PC-3 (cell line): ENCODE data around the gene UMODL1.

Experiments used
- CTCF ChIP-seq: fragments of 300-600 bp; sonication (generic); conservative IDR thresholded peaks from 2 replicates; pipeline ENCODE4 v1.5.1; 2017; ENCODE audit warnings: antibody characterized with exemption, low read depth, mild to moderate bottlenecking, low read length
- EZH2phosphoT487 ChIP-seq: fragments of 300-600 bp; sonication (generic); IDR thresholded peaks from 2 replicates; pipeline ENCODE4 v1.6.1; 2018; ENCODE audit warnings: mild to moderate bottlenecking, antibody characterized with exemption, low read length, borderline replicate concordance

- no peak for TF ChIP-seq CTCF
- TF ChIP-seq EZH2phosphoT487, result no peak
These were observed 77.0 kb downstream of the UMODL1 start for GRCh38 chr21:42148097-42148496.
